ENCODE measurements around the gene ZNF516. TPM values are rescaled to one million over a fixed set of nuclear protein-coding genes. Genes with fewer than 3 reads are reported as not detected.
"Not testable (repeated sequence)": the region's sequence is repeated elsewhere in the genome, so short reads cannot be mapped to it uniquely, and the experiment has no call there.

The ZNF516 gene
- total RNA-seq, 1 donor from 2014 or later, result 15.0 TPM

DNA sequence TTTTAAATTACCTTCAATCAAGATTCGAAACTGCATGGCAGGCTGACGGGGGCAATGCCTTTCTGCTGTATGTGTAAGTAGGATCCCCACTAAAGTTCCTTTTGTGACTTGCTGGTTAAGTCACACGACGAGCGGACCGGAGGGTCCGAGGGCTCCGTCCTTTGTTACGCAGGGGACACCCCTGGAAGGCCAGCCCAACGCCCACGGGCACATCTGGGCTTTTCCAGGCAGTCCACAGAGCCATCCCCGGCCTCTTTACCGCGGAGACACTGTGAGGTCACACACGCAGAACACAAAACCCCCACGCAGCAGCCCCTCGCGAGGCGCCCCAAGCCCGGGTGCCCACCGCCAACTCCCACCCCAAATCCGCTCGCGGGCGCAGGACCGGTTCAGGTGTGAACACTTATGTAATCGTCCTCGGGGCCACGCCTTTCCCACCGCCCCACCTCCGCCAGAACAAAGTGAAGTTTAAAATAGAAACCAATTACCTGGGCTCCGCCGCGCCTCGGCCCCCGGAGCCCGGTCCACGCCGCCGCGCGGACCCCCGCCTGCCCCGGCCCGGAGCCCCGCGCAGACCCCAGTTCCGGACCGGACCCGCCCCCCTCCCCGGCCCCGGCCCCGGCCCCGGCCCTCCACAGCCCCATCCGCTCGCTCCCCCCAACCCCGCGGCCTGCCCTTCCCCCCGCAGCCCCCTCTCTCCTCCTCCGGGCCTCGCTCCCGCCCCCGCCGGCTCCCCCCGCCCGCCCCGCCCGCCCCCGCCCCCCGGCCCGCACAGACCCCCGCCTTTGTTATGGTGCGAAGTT is 4.2 kb downstream of the ZNF516 start:
- DNase-seq, result no peak

DNA sequence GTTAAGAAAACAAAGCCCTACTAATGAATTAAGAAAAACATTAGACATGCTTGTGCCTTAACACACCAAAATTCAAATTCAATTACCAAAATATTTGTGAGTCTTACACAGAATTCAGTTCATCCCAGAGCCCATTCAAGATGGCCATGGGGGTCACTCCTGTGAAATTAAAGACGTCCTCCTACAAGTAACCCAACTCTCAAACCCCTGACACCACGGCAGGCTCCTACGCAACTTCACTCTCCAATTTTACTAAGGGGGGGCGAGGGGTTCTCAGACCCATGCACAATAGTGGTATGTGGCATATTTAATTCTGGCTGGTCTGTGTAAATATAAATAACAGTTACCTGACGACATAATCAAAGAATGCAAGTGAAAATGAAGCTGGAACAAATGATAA is 5.0 kb downstream of the ZNF516 start:
- no peak for DNase-seq

DNA sequence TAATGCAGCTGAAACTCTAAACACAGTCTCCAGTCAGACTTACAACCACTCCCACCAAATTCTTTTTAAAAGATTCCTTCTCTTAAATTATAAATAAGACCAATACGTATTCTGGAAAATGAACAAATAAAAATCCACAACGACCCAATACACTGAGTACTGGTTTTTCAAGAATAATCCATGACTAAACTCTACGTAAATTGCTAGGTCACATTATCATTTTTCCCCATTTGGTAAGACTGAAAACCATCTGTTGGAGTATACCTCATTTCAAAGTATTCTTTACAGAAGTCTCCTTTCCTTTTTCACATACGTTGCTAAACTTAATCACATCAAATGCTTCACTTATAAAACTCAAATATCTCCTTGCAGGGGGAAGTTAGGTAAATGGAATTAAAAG is 6.0 kb downstream of the ZNF516 start:
- no peak for DNase-seq

DNA sequence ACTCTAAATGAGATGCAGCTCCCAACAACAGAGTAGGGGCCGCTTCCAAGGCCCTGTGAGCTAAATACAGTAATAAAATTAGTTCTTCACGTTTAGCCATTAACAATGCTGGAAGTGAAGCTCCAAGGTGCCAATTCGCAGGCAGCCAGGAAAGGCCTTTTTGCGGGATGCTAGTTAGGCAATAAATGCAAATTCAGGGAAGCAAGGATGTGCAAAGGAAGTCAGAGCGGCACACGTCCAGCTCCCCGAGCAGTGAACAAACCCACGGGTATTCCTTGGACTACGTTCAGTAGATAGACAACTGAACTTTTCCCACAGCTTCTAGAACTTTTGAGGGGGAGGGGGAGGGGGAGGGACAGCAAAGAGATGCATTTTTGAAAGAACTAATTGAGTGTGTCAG is 6.9 kb downstream of the ZNF516 start:
- no peak for DNase-seq

DNA sequence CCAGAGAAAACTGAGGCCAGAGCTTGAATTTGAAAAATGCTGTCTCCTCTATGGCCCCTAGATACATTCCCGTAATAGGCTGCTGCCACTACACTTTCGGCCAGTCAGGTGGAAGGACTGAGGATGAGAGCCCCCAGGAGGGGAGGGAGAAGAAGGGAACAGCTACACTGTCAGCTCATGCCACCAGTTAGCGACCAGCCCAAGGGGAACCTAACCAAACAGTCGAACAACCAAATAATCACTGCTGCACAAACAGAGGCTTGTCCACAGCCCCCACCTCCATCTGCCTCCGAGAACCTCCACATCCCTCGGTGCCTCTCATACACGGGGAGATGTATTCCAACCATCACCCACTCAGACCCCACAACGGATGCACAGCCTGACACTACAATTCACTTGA is 7.3 kb downstream of the ZNF516 start:
- DNase-seq, result no peak

DNA sequence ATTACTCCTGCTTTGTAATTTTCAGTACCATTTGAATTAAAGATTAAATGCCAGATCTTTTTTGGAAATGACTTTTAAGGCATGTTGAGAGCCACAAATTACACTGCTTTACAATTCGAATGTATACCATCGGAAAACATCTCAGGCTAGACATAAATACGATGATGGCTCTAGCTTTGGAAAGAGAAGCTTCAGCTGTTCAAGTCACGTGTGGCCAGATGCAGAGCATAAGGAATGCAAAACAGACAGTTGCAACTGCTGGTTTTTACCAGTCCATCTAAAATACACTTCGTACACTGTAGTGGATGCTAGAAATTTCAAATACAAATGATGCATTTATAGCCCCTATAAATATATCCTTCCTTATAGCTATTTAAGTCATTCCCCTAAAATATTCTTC is 8.0 kb downstream of the ZNF516 start:
- DNase-seq, result no peak

DNA sequence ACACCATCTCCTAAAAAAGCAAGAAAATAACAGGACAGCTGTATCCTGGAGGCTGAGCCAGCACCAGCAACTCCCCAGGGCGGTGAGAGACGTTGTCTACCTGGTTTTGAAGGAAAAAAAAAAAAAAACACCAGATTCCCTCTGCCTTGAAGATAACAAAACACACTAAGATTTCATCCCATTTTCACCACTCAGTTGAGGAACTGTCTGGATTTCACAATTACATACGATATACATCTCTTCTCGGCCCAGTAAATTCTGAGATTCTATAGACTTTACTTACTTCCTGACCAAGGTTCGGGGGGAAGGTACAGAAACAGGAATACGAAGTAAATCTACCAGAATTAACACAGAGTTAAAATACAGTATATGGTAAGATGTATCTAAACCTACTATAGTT is 8.5 kb downstream of the ZNF516 start:
- DNase-seq, result no peak

DNA sequence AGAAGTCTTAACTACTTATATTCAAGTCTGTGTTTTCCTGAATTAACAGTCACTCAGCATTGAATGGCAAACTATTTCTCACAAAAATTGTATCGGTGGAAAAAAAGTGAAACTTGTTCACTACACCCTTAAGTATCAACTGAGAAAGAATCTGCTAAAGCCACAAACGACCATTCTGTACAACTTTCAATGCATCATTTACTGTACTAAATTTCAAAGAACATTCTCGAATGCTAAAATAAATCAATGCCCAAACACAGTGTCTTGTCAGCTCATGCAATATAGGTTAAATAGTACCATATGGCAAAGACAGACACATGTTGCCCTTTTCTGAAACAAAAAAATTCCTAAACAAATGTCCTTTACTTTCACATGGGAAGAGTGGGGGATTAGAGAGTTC is 9.0 kb downstream of the ZNF516 start:
- no peak for DNase-seq

DNA sequence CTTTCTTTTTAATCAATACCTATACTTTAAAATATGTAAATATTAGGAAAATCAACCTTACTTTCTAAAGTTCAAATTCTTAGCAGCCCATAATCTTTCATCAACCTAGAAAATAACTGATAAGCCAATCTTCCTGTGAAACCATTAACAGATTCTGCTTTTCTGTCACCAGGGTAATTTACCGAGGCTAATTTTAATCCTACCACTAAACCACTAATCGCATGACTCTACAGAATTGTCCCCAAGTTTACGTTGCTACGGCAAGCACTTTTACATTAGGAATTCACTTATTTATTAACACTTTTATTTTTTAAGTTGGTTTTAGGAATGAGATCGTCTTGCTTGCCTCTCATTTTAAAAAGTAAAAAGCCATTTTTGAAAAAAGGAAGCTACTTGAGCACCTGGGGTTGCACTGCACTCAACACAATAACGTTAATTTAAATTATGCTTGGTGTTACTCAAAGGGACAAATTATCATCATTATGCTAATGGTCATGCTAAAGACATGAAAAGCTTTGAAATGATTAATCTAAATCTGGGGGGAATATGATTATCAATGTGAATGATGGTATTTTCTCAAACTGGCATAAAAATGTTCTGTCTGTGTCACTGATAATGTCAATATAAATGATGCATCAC is 10.2 kb downstream of the ZNF516 start:
- no peak for DNase-seq

DNA sequence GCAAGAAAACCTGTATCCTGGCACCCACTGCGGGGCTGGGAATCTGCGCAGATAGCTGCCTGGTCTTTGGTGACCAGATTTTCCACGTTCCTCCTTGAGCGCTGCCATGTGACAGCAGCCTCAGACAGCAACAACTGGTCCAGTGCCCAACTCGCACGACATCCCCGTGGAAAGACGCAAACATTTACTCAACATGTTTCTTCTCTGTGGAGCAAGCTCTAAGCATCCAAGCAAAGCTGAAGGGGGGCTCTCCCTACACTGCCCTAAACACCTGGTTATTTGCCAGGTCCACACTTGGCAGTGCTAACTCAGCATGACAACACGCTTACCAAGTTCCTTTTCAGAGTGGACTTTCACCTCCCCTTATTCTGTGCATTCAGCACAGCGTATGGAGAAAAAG is 11.3 kb downstream of the ZNF516 start:
- DNase-seq, result no peak

DNA sequence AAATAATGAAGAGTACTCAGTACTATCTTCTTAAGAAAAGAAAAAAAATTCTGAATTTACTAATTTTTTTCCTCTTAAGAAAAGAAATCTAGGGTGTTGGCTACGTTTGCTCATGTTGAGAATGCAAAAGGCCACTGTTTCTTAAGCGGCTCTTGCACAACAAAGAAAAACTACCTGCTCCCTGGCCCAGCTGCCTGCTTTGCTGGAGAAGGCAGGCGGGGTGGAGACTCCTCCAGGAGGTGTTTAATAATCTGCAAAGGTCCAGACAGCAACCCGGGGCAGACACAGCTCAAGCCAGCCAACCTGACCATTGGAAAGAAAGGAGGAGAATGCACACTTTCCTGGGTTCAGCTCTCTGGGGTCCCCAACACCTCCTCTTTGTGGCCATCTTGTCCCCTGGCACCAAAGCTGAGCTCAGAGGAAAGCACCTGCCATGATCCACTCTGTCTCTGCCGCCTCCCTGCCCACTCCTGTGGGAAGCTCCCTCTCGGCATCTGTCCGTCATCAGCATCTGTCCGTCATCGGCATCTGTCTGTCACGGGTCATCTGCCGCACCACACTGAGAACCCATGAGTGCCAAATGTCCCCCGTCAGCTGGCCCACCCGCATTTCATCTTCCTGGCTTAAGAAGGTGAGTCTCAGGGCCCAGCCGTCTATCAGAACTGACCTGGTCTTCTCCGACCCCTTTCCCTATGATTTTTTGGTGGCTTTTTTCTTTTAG is 11.9 kb downstream of the ZNF516 start:
- no peak for DNase-seq

DNA sequence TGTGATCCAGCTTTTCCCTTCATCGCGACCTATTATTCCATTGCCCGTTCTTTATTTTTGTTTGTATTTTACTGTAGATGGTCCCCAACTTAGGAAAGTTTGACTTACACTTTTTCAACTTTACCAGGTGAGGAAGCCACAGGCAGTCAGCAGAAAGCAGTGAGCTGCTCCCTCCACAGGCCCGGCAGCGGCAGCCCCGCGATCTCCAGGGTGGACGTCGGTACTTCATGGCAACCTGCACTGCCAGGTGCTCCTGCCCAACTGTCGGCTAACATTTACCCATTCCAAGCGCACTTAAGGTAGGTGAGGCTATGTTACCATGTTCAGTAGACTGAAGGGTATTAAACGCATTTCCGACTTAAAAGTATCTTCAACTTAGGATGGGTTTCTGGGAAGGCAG is 12.8 kb downstream of the ZNF516 start:
- no peak for DNase-seq

DNA sequence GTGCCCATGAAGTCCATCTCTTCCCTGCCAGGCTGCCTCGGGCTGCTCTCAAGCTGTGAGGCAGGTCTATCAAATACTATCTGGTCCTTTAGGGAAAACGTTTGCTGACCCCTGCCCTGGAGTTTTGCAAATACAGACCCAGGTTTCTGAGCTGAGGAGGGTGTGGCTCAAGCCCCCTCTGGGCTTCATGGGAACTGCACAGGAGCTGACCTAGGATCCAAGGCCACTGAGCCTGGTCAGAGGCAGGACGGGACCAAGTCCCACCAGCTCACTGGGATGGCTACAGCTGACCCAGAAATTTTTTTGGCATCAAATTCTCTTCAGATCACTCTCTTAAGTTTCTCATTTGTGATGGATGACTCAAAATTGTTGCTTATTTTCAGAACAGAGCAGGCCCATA is 14.1 kb downstream of the ZNF516 start:
- DNase-seq, result no peak

DNA sequence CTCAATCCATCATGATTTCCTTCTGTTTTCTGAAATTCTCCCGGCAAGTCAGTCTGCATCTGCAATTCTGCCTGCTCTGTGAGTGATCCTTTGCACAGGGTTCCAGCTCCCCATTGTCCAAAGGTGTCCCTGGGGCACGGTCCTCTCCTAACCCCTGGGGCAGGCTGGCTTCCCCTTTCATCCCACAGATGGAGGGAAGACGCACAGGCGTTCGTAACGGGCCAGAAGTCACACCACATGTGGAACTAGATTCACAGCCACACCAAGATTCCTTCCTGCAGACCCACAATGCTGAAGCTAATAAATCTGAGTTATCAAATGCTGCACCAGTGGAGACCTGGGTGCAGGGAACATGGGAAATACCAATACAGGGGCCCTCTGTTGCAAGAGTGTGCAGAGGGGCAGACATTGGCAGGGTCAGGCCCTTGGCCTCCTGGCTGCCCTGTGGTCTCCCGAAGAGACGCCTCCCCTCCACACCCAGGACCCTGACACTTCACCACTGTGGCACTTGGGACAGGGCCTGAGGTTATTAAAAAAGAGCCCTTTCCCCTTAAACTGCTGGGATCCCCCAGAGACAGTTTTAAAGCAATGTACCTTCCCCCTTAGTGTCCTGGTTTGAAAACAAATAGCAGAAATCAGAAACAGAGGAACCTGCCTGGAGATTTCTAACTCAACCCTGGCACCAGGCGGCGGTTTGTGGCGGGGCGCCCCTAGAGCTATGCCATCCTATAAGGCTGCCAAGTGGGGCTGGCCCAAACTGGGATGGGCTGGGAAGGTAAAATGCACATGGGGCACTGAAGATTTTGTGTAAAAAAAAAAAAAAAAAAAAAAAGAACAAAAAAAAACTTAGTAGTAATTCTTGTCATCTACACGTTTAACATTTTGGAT is 15.4 kb downstream of the ZNF516 start:
- DNase-seq, result no peak

DNA sequence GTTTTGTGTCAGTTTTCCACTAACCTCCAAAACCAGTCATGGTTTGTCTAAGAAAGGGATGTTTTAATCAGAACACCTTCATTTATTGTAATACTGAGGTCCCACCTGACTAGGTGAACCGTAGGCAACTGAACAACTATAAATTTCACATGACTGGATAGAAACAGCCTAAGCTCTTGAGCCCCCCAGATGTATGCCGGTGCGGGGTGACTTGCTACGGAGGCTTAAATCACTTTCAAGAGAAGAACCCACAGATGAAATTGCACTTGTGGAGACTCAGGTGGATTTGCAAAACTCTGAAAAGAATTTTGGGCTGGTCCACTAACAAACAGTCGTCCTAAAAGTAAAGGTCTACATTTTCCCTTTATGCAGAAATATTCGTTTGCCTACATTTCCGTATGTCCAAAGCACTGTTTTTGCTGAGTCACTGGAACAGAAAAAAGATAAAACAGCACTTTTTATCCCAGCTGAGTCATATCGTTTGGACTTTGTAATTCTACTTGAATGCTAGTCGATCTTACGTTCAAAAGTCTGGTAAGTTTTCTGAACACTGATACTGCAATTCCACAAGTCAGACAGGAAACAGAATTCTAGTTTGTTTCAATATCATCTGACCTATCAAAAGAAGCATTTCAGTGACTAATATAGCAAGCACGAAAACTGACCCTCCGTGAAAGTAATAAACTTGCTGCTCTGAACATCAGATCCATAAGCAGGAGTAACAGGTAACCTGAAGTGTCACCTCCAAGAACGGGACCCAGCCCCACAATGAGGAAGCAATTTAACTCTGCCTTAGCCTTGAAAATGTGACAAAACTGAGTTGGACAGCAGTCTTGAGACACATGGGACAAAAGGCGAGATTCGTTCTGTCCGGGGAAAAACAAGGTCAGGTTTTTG is 18.1 kb downstream of the ZNF516 start:
- no peak for DNase-seq

DNA sequence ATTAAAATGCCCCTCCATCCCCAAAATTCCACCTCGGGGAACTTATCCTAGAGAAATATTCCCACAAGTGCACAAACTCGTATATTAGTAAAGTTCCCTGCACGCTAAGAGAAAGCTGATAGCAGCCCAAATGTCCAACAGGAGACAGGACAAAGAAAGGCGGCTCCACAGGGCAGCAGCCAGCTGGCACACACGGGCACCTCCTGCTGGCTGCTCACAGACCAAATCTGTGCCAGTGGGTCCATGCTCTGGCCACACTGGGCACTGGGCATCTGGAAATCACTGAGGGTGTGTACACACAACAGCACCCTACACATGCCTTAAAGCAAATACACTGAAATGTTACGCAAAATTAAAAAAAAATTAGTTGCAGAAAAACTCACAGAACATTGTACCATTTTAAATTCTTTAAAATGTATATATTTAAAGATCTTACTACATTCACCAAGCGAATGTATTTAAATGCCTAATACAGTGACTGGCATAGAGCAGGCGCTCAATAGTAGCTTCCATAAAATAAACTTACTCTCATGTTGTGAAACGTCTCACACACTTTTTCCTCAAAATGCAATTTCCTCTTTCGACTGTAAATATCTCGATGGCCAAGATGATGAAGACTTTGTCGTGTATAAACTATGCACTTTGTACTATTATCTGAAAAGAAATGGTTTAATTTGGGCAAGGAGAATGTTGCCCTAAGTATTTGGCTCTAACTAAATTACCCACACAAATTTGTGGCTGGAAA is 19.4 kb downstream of the ZNF516 start:
- no peak for DNase-seq

DNA sequence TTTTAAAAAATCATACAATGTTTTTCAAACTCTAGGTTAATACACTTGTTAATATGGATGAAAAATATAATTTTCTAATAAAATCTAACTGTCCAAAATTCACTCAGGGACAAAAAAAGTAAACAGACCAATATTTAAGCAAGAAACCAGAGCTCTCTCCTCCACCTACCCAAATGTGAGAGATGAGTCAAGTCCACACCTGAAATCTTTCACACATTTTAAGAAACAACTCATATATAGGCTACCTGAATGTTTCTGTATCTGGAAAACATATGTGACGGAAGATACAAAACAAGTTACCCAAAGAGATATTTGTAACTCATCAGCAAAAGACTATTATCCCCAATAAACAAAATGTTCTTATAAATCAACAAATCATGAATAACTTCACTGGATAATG is 20.2 kb downstream of the ZNF516 start:
- no peak for DNase-seq

DNA sequence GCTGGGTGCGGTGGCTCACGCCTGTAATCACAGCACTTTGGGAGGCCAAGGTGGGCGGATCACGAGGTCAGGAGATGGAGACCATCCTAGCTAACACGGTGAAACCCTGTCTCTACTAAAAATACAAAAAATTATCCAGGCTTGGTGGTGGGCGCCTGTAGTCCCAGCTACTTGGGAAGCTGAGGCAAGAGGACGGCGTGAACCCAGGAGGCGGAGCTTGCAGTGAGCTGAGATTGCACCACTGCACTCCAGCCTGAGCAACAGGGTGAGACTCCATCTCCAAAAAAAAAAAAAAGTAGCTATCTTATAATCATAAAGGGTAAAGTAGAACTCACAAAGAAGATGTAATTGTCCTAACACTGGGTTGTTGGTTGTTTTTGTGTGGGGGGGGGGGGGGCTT is 21.5 kb downstream of the ZNF516 start:
- DNase-seq, result not testable (repeated sequence)

DNA sequence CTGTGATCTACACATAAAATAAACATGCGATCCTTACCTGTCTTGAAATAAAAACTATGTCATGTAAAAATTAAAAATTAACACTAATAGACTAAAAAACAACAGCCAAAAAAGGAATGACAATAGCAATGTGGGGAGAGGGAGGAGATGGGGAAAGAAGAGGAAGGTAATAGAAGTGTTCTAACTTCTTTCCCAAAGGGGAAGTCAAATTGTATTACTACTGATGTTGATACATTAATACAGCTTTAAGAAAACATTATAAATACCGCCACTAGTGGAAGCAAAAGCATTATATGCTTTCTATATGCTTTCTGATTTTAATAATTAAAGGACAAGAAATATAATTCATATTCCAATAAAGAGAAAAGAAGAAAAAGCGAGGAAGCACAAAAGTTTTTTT is 22.2 kb downstream of the ZNF516 start:
- no peak for DNase-seq

DNA sequence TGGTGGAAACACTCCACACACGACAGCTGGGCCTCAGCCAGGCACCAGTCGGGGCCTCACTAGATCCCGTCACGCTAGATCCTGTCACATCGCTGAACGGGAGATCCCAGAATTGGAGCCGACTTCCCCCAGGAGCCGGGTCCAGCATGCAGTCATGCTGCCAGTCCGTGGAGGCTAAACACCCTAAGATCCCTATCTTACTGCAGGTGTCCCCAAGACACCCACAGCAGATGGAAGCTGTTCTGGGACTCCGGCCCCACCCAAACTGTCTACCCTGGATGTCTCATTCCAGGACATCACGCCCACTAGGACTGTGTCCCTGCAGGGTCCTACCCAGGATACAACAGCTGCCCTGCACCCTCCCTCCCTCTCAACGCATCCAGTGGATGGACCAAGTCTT is 23.4 kb downstream of the ZNF516 start:
- DNase-seq, result no peak

Data from occipital lobe (tissue), 2 donors.